SK-N-SH (cell line): ENCODE results near the gene FLVCR1. TPM values are rescaled to one million over a fixed set of nuclear protein-coding genes. Genes with fewer than 3 reads are reported as not detected.

Experiments
- CTCF ChIA-PET: fragments of 300-600, 350-600 bp; formaldehyde crosslinking; extraction: SDS; loops from one replicate; lab custom pipeline; 2021; lab: Yijun Ruan, JAX
- POLR2A ChIA-PET: fragments of 350-600 bp; sonication (Branson Sonifier 250); formaldehyde crosslinking; extraction: SDS; loops from one replicate; lab custom pipeline; 2020; ENCODE audit warnings: antibody characterized with exemption, inconsistent platforms; lab: Yijun Ruan, JAX
- DNase-seq: peaks from one replicate; pipeline ENCODE4 v3.0.0; 2012
- H2AFZ ChIP-seq: fragments of 200-600 bp; sonication (generic); 2 replicates; pipeline ENCODE4 v1.8.1; 2016; ENCODE audit warnings: antibody characterized with exemption, mild to moderate bottlenecking, low read depth
- H3F3A ChIP-seq: fragments of 200-600 bp; sonication (generic); replicated peaks from 2 replicates; pipeline ENCODE3; 2016; ENCODE audit warnings: antibody characterized with exemption, mild to moderate bottlenecking; ENCODE audit not compliant: insufficient read depth
- H3K27ac ChIP-seq, 2 experiments: fragments of 200-500 bp in 1 of 2; fragments of 200-600 bp in 1 of 2; sonication (Bioruptor generic) in 1 of 2; sonication (generic), shearing (Covaris generic) in 1 of 2; 2 replicates each; pipeline versions ENCODE4 v1.5.1 to v1.6.1; 2014 to 2016; ENCODE audit warnings: low read depth in 2 of 2, inconsistent platforms in 1 of 2, low read length in 1 of 2, mild to moderate bottlenecking in 1 of 2, mixed read lengths in 1 of 2
- H3K27me3 ChIP-seq: fragments of 200-600 bp; sonication (generic), shearing (Covaris generic); 2 replicates; pipeline ENCODE4 v1.6.1; 2016; ENCODE audit warnings: mixed run types; ENCODE audit not compliant: insufficient read depth
- H3K36me3 ChIP-seq, 2 experiments: fragments of 200-500 bp in 1 of 2; fragments of 200-600 bp in 1 of 2; sonication (Bioruptor generic) in 1 of 2; sonication (generic) in 1 of 2; replicated peaks in 1 of 2; 2 replicates each; pipeline versions ENCODE3 to v1.5.1; 2014 to 2016; ENCODE audit warnings: low read length in 1 of 2, mild to moderate bottlenecking in 1 of 2; ENCODE audit not compliant: insufficient read depth in 2 of 2, control insufficient read depth in 1 of 2
- H3K4me1 ChIP-seq, 2 experiments: fragments of 200-500 bp in 1 of 2; fragments of 200-600 bp in 1 of 2; sonication (Bioruptor generic) in 1 of 2; sonication (generic), shearing (Covaris generic) in 1 of 2; 2 replicates each; pipeline versions ENCODE4 v1.5.1 to v1.6.1; 2014 to 2016; ENCODE audit warnings: low read depth in 1 of 2, low read length in 1 of 2, mixed run types in 1 of 2; ENCODE audit not compliant: insufficient read depth in 2 of 2, control insufficient read depth in 1 of 2
- H3K4me2 ChIP-seq: fragments of 200-600 bp; sonication (generic), shearing (Covaris generic); 2 replicates; pipeline ENCODE4 v1.6.1; 2017; ENCODE audit warnings: mixed run types
- H3K4me3 ChIP-seq, 2 experiments: fragments of 200-500 bp in 1 of 2; fragments of 200-600 bp in 1 of 2; sonication (Bioruptor generic) in 1 of 2; sonication (generic), shearing (Covaris generic) in 1 of 2; 2 replicates each; pipeline versions ENCODE4 v1.5.1 to v1.8.1; 2014 to 2016; ENCODE audit warnings: low read depth in 2 of 2, inconsistent platforms in 1 of 2, low read length in 1 of 2, mild to moderate bottlenecking in 1 of 2, mixed read lengths in 1 of 2, moderate library complexity in 1 of 2
- H3K79me2 ChIP-seq: fragments of 200-600 bp; sonication (generic); 2 replicates; pipeline ENCODE4 v1.8.1; 2017; ENCODE audit warnings: mild to moderate bottlenecking; ENCODE audit not compliant: insufficient read depth
- H3K9ac ChIP-seq: fragments of 200-600 bp; sonication (generic); 2 replicates; pipeline ENCODE4 v1.6.1; 2017; ENCODE audit warnings: mixed run types
- H3K9me2 ChIP-seq: fragments of 200-600 bp; sonication (generic); 2 replicates; pipeline ENCODE4 v1.6.1; 2017; ENCODE audit warnings: mixed run types
- H3K9me3 ChIP-seq: fragments of 200-600 bp; sonication (generic); 2 replicates; pipeline ENCODE4 v1.6.1; 2017; ENCODE audit warnings: mixed run types, mild to moderate bottlenecking, moderate library complexity
- H4K20me1 ChIP-seq: fragments of 200-600 bp; sonication (generic); 2 replicates; pipeline ENCODE4 v1.6.1; 2017; ENCODE audit warnings: mild to moderate bottlenecking, mixed run types; ENCODE audit not compliant: insufficient read depth
- FOSL2 ChIP-seq: IDR thresholded peaks from 2 replicates; pipeline ENCODE4 v1.4.0; 2012; ENCODE audit warnings: low read depth, mild to moderate bottlenecking, moderate library complexity, borderline replicate concordance
- FOXJ3 ChIP-seq: sonication (generic); formaldehyde crosslinking; IDR thresholded peaks from 2 replicates; pipeline ENCODE4 v1.5.1; 2020; ENCODE audit warnings: mild to moderate bottlenecking, missing genetic modification reagents
- FOXM1 ChIP-seq: IDR thresholded peaks from 2 replicates; pipeline ENCODE4 v1.4.0; 2012; ENCODE audit warnings: low read depth, mild to moderate bottlenecking
- GATA2 ChIP-seq: sonication (generic); formaldehyde crosslinking; IDR thresholded peaks from 2 replicates; pipeline ENCODE4 v1.5.0; 2020; ENCODE audit warnings: mild to moderate bottlenecking, missing genetic modification reagents
- MEF2A ChIP-seq: IDR thresholded peaks from 2 replicates; pipeline ENCODE4 v1.4.0; 2012; ENCODE audit warnings: low read depth, borderline replicate concordance
- MXI1 ChIP-seq: IDR thresholded peaks from 2 replicates; pipeline ENCODE4 v1.6.1; 2012; ENCODE audit warnings: mild to moderate bottlenecking, low read depth, low read length, improper control_type of control experiment
- NFIC ChIP-seq: IDR thresholded peaks from 2 replicates; pipeline ENCODE4 v1.4.0; 2012; ENCODE audit warnings: borderline replicate concordance
- NRF1 ChIP-seq: IDR thresholded peaks from 2 replicates; pipeline ENCODE4 v1.6.1; 2012; ENCODE audit warnings: low read depth, mild to moderate bottlenecking, low read length
- RAD21 ChIP-seq: IDR thresholded peaks from 2 replicates; pipeline ENCODE4 v1.6.1; 2012; ENCODE audit warnings: mild to moderate bottlenecking, low read length
- RXRA ChIP-seq: IDR thresholded peaks from 2 replicates; pipeline ENCODE4 v1.4.0; 2012; ENCODE audit warnings: low read depth, mild to moderate bottlenecking, borderline replicate concordance
- TCF12 ChIP-seq: IDR thresholded peaks from 2 replicates; pipeline ENCODE4 v1.4.0; 2012
- TEAD4 ChIP-seq: IDR thresholded peaks from 2 replicates; pipeline ENCODE4 v1.4.0; 2012; ENCODE audit warnings: mild to moderate bottlenecking, borderline replicate concordance; ENCODE audit not compliant: insufficient read depth
- WGBS: methylation state at CpG from one replicate; pipeline ENCODE4 v1.1.6; 2017; ENCODE audit warnings: low lambda C conversion rate; 5-methylcytosine and 5-hydroxymethylcytosine counted together
- polyA plus RNA-seq, 3 experiments: library from polyadenylated mRNA; depleted of rRNA; stranded (reverse); fragments of >200 nt; gene quantifications; 2 replicates each; pipeline ENCODE4 v1.2.3, GENCODE V29; 2012
- TF ChIP-seq, protein P1 (sequence below): IDR thresholded peaks from 2 replicates; pipeline ENCODE4 v1.6.1; 2012; ENCODE audit warnings: mild to moderate bottlenecking, low read depth, low read length, moderate library complexity
- TF ChIP-seq, protein P2 (sequence below): IDR thresholded peaks from 2 replicates; pipeline ENCODE4; 2012
- TF ChIP-seq, protein P3 (sequence below): IDR thresholded peaks from 2 replicates; pipeline ENCODE4 v1.4.0; 2012; ENCODE audit warnings: low read depth
- TF ChIP-seq, protein P4 (sequence below): IDR thresholded peaks from 2 replicates; pipeline ENCODE4 v1.4.0; 2012; ENCODE audit warnings: low read depth, borderline replicate concordance
- TF ChIP-seq, protein P5 (sequence below): fragments of 150-350 bp; IDR thresholded peaks from 2 replicates; pipeline ENCODE4 v1.6.1; 2016; ENCODE audit warnings: mild to moderate bottlenecking, low read depth, low read length
- TF ChIP-seq, protein P6 (sequence below): fragments of 150-350 bp; IDR thresholded peaks from 2 replicates; pipeline ENCODE4 v1.6.1; 2017; ENCODE audit warnings: antibody characterized with exemption, low read length, low read depth, borderline replicate concordance

The FLVCR1 gene
- polyA plus RNA-seq, 1 of the 3 experiments (the other 2 are of a cell fraction), result 1.7 TPM

DNA sequence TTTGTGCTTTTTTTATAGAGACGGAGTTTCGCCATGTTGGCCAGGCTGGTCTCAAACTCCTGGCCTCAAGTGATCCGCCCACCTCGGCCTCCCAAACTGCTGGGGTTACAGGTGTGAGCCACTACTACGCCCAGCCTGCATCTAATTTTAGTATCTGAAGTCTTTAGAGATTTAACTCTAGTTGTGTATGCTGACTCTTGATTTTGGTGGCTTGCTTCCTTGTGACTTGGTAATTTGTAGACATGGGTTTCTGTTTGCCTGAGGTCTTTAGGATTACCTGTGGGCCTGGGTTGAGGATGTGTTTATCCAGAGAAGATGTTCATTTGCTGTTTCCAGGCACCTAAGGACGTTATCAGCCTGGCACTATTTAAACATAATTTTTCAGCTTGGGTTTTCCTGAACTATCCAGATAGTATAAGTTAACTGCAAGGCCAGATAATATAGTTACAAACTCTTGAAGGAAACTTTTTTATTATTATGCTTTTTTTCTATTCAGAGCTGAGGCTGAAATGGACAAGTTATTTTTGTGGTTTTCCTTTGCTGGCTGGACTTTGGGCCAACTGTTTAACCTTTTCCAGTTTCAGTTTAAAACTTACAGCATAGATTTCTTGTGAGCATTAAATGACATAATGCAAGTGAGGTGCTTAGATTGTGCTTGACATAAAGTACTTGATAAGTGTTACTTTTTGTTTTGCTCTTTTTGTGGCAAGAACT, 84.8 kb downstream of the FLVCR1 start:
- POLR2A ChIA-PET, result no interaction called here

DNA sequence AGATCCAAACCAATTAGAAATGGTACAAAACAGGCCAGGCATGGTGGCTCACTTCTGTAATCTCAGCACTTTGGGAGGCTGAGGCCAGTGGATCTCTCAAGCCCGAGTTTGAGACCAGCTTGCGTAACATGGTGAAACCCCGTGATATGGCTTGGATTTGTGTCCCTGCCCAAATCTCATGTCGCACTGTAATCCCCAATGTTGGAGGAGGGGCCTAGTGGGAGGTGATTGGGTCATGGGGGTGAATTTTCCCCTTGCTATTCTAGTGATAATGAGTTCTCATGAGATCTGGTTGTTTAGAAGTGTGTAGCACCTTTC, 85.3 kb downstream of the FLVCR1 start:
- WGBS, result 77% methylated on average over 4 of the region's 4 CpGs
- H3K36me3 ChIP-seq, result no peaks in the 10 kb centered on the region
- no peak overlapping the region for H2AFZ ChIP-seq
- H3K4me3 ChIP-seq, result no peak overlapping the region
- H3K9me3 ChIP-seq, result no peaks in the 10 kb centered on the region
- no peaks in the 10 kb centered on the region for H3K9me2 ChIP-seq
- H3K27me3 ChIP-seq, result no peaks in the 10 kb centered on the region
- DNase-seq, result no peak
- no peak overlapping the region for H3K4me2 ChIP-seq
- H3K9ac ChIP-seq, result no peak overlapping the region
- H3K79me2 ChIP-seq, result no peaks in the 10 kb centered on the region
- H3K4me1 ChIP-seq, result no peaks in the 10 kb centered on the region
- ChIA-PET POLR2A (no interaction called here), CTCF (no interaction called here)
- no peak overlapping the region for H3K27ac ChIP-seq
- H4K20me1 ChIP-seq, result no peaks in the 10 kb centered on the region
- H3F3A ChIP-seq, result no peaks in the 10 kb centered on the region
- no peak for TF ChIP-seq MEF2A
- no peak for TF ChIP-seq MXI1
- TF ChIP-seq TCF12, result no peak
- no peak for TF ChIP-seq NFIC
- TF ChIP-seq TEAD4, result no peak
- TF ChIP-seq FOXJ3, result no peak
- TF ChIP-seq, protein P1, sequence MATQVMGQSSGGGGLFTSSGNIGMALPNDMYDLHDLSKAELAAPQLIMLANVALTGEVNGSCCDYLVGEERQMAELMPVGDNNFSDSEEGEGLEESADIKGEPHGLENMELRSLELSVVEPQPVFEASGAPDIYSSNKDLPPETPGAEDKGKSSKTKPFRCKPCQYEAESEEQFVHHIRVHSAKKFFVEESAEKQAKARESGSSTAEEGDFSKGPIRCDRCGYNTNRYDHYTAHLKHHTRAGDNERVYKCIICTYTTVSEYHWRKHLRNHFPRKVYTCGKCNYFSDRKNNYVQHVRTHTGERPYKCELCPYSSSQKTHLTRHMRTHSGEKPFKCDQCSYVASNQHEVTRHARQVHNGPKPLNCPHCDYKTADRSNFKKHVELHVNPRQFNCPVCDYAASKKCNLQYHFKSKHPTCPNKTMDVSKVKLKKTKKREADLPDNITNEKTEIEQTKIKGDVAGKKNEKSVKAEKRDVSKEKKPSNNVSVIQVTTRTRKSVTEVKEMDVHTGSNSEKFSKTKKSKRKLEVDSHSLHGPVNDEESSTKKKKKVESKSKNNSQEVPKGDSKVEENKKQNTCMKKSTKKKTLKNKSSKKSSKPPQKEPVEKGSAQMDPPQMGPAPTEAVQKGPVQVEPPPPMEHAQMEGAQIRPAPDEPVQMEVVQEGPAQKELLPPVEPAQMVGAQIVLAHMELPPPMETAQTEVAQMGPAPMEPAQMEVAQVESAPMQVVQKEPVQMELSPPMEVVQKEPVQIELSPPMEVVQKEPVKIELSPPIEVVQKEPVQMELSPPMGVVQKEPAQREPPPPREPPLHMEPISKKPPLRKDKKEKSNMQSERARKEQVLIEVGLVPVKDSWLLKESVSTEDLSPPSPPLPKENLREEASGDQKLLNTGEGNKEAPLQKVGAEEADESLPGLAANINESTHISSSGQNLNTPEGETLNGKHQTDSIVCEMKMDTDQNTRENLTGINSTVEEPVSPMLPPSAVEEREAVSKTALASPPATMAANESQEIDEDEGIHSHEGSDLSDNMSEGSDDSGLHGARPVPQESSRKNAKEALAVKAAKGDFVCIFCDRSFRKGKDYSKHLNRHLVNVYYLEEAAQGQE, result no peak
- no peak for TF ChIP-seq RAD21
- no peak for TF ChIP-seq RXRA
- TF ChIP-seq, protein P2, sequence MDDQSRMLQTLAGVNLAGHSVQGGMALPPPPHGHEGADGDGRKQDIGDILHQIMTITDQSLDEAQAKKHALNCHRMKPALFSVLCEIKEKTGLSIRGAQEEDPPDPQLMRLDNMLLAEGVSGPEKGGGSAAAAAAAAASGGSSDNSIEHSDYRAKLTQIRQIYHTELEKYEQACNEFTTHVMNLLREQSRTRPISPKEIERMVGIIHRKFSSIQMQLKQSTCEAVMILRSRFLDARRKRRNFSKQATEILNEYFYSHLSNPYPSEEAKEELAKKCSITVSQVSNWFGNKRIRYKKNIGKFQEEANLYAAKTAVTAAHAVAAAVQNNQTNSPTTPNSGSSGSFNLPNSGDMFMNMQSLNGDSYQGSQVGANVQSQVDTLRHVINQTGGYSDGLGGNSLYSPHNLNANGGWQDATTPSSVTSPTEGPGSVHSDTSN, result no peak

More for the DNA sequence above, 84.8 kb downstream of the FLVCR1 start:
- no peaks in the 10 kb centered on the region for H4K20me1 ChIP-seq
- no peaks in the 10 kb centered on the region for H3K27me3 ChIP-seq
- H3F3A ChIP-seq, result no peaks in the 10 kb centered on the region
- TF ChIP-seq, protein P3, sequence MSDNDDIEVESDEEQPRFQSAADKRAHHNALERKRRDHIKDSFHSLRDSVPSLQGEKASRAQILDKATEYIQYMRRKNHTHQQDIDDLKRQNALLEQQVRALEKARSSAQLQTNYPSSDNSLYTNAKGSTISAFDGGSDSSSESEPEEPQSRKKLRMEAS, result no peak
- TF ChIP-seq, protein P4, sequence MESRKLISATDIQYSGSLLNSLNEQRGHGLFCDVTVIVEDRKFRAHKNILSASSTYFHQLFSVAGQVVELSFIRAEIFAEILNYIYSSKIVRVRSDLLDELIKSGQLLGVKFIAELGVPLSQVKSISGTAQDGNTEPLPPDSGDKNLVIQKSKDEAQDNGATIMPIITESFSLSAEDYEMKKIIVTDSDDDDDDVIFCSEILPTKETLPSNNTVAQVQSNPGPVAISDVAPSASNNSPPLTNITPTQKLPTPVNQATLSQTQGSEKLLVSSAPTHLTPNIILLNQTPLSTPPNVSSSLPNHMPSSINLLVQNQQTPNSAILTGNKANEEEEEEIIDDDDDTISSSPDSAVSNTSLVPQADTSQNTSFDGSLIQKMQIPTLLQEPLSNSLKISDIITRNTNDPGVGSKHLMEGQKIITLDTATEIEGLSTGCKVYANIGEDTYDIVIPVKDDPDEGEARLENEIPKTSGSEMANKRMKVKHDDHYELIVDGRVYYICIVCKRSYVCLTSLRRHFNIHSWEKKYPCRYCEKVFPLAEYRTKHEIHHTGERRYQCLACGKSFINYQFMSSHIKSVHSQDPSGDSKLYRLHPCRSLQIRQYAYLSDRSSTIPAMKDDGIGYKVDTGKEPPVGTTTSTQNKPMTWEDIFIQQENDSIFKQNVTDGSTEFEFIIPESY, result no peak
- no peak for TF ChIP-seq FOSL2
- TF ChIP-seq MXI1, result no peak
- TF ChIP-seq, protein P5, sequence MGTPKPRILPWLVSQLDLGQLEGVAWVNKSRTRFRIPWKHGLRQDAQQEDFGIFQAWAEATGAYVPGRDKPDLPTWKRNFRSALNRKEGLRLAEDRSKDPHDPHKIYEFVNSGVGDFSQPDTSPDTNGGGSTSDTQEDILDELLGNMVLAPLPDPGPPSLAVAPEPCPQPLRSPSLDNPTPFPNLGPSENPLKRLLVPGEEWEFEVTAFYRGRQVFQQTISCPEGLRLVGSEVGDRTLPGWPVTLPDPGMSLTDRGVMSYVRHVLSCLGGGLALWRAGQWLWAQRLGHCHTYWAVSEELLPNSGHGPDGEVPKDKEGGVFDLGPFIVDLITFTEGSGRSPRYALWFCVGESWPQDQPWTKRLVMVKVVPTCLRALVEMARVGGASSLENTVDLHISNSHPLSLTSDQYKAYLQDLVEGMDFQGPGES, result no peak
- TF ChIP-seq, protein P6, sequence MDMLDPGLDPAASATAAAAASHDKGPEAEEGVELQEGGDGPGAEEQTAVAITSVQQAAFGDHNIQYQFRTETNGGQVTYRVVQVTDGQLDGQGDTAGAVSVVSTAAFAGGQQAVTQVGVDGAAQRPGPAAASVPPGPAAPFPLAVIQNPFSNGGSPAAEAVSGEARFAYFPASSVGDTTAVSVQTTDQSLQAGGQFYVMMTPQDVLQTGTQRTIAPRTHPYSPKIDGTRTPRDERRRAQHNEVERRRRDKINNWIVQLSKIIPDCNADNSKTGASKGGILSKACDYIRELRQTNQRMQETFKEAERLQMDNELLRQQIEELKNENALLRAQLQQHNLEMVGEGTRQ, result no peak
- no peak for TF ChIP-seq GATA2
- no peak for TF ChIP-seq NRF1
- TF ChIP-seq FOXM1, result no peak
- no peaks in the 10 kb centered on the region for H3K9me3 ChIP-seq
- DNase-seq, result no peak
- H3K4me3 ChIP-seq, result no peak overlapping the region
- H3K4me1 ChIP-seq, result no peaks in the 10 kb centered on the region
- H3K9ac ChIP-seq, result no peak overlapping the region
- CTCF ChIA-PET, result no interaction called here
- H3K27ac ChIP-seq, result no peak overlapping the region
- H3K36me3 ChIP-seq, result no peaks in the 10 kb centered on the region
- H2AFZ ChIP-seq, result no peak overlapping the region
- no peak overlapping the region for H3K4me2 ChIP-seq
- no peaks in the 10 kb centered on the region for H3K79me2 ChIP-seq
- H3K9me2 ChIP-seq, result no peaks in the 10 kb centered on the region
- 61% methylated on average over 6 of the region's 6 CpGs for WGBS
